Right atrium auricular region (tissue), 2 donors: ENCODE data around the gene AAGAB. TPM values are rescaled to one million over a fixed set of nuclear protein-coding genes. Genes with fewer than 3 reads are reported as not detected.

Experiments used
- DNase-seq: peaks from one replicate; pipeline ENCODE4 v3.0.0-alpha.2; 2019; ENCODE audit warnings: low spot score
- H3K27ac ChIP-seq, 2 donors: fragments of 200-600 bp; sonication (generic); 1 replicate in 1 of 2; 2 replicates in 1 of 2; pipeline ENCODE4 v1.5.1; 2016 to 2019
- H3K27me3 ChIP-seq, 2 donors: fragments of 200-600 bp; sonication (generic); one replicate each; pipeline versions ENCODE4 v1.5.1 to v1.6.0; 2017 to 2019
- H3K36me3 ChIP-seq: fragments of 200-600 bp; sonication (generic); one replicate; pipeline ENCODE4 v1.5.1; 2016
- H3K4me1 ChIP-seq, 2 donors: fragments of 200-600 bp; sonication (generic); one replicate each; pipeline versions ENCODE4 v1.5.1 to v1.6.0; 2017 to 2019
- H3K4me3 ChIP-seq, 2 donors: fragments of 200-600 bp; sonication (generic); 1 replicate in 1 of 2; 2 replicates in 1 of 2; pipeline ENCODE4 v1.5.1; 2017 to 2019; ENCODE audit warnings: mild to moderate bottlenecking in 1 of 2, moderate library complexity in 1 of 2
- H3K9me3 ChIP-seq, 2 donors: fragments of 200-600 bp; sonication (generic); one replicate each; pipeline ENCODE4 v1.5.1; 2019
- CTCF ChIP-seq, 2 donors: fragments of 200-600 bp; sonication (generic); IDR thresholded peaks; one replicate each; pipeline ENCODE4 v1.5.1; 2019; ENCODE audit warnings: antibody characterized with exemption in 2 of 2
- total RNA-seq, 2 donors: library from RNA; depleted of rRNA; stranded (reverse); fragments of >200 nt; gene quantifications; one replicate each; pipeline ENCODE4 v1.1.0, GENCODE V29; 2016

AAGAB gene
- total RNA-seq, 2 donors from 2014 or later: 12.6 to 20.4 TPM

GRCh38 chr15:67232591-67232990 lies 21.9 kb downstream of the AAGAB start:
- Histone ChIP-seq H3K9me3 (no peaks in the 10 kb centered on the region), H3K27ac (no peak overlapping the region), H3K27me3 (no peaks in the 10 kb centered on the region), H3K4me3 (no peak overlapping the region), H3K4me1 (no peaks in the 10 kb centered on the region), H3K36me3 (peaks cover 24% of the 10 kb centered on the region)
- no peak for DNase-seq
- no peak for TF ChIP-seq CTCF (IDR thresholded peaks at IDR 0.05)

GRCh38 chr15:67230504-67230903 lies 24.0 kb downstream of the AAGAB start:
- Histone ChIP-seq H3K9me3 (no peaks in the 10 kb centered on the region), H3K27ac (no peak overlapping the region), H3K4me1 (no peaks in the 10 kb centered on the region), H3K27me3 (no peaks in the 10 kb centered on the region), H3K36me3 (peaks cover 24% of the 10 kb centered on the region), H3K4me3 (no peak overlapping the region)
- no peak for DNase-seq
- TF ChIP-seq CTCF (IDR thresholded peaks at IDR 0.05): no peak

GRCh38 chr15:67228286-67228685 lies 26.2 kb downstream of the AAGAB start:
- H3K4me1 ChIP-seq: no peaks in the 10 kb centered on the region
- no peak overlapping the region for H3K27ac ChIP-seq
- no peak for DNase-seq
- H3K9me3 ChIP-seq: no peaks in the 10 kb centered on the region
- no peak overlapping the region for H3K4me3 ChIP-seq
- no peaks in the 10 kb centered on the region for H3K27me3 ChIP-seq
- H3K36me3 ChIP-seq: peaks cover 24% of the 10 kb centered on the region
- TF ChIP-seq CTCF (IDR thresholded peaks at IDR 0.05): no peak

- H3K36me3 ChIP-seq: peaks cover 24% of the 10 kb centered on the region
- TF ChIP-seq CTCF (IDR thresholded peaks at IDR 0.05): no peak
- no peaks in the 10 kb centered on the region for H3K4me1 ChIP-seq
- no peaks in the 10 kb centered on the region for H3K9me3 ChIP-seq
- H3K27ac ChIP-seq: no peak overlapping the region
- no peak for DNase-seq
- no peak overlapping the region for H3K4me3 ChIP-seq
- H3K27me3 ChIP-seq: no peaks in the 10 kb centered on the region
These were observed 26.6 kb downstream of the AAGAB start for GRCh38 chr15:67227846-67228245.

GRCh38 chr15:67227431-67227830 lies 27.0 kb downstream of the AAGAB start:
- Histone ChIP-seq H3K4me3 (no peak overlapping the region), H3K27ac (no peak overlapping the region), H3K4me1 (no peaks in the 10 kb centered on the region), H3K36me3 (peaks cover 21% of the 10 kb centered on the region), H3K9me3 (no peaks in the 10 kb centered on the region), H3K27me3 (no peaks in the 10 kb centered on the region)
- no peak for DNase-seq
- no peak for TF ChIP-seq CTCF (IDR thresholded peaks at IDR 0.05)

- no peak for TF ChIP-seq CTCF (IDR thresholded peaks at IDR 0.05)
These were observed 29.1 kb downstream of the AAGAB start for GRCh38 chr15:67225336-67225735.

More at GRCh38 chr15:67225336-67225735, 29.1 kb downstream of the AAGAB start:
- Histone ChIP-seq H3K9me3 (no peaks in the 10 kb centered on the region), H3K4me3 (no peak overlapping the region), H3K36me3 (peaks cover 2% of the 10 kb centered on the region), H3K4me1 (no peaks in the 10 kb centered on the region), H3K27ac (no peak overlapping the region), H3K27me3 (no peaks in the 10 kb centered on the region)
- DNase-seq: no peak
